Natural killer cell (primary cell): Measurements from ENCODE around the gene IL7R. TPM values are rescaled to one million over a fixed set of nuclear protein-coding genes. Genes with fewer than 3 reads are reported as not detected.

Experiments
- ATAC-seq, 3 donors: fragments of 150-1000 bp in 2 of 3; fragments of 200-7000 bp in 1 of 3; cut with Tn5 transposase; 1 replicate in 1 of 3; 2 replicates in 2 of 3; pipeline ENCODE4 v1.10.0; 2021; ENCODE audit warnings: mild to moderate bottlenecking in 2 of 3, moderate library complexity in 2 of 3
- DNase-seq, 2 donors: peaks; one replicate each; pipeline versions ENCODE4 v3.0.0 to v3.0.0-alpha.2; 2013 to 2021; ENCODE audit warnings: mixed read lengths in 1 of 2
- H3K27ac ChIP-seq: one replicate; pipeline ENCODE4 v1.5.1; 2013; ENCODE audit warnings: mild to moderate bottlenecking, low read length
- H3K27me3 ChIP-seq: one replicate; pipeline ENCODE4 v1.6.1; 2013; ENCODE audit warnings: low read length; ENCODE audit not compliant: control insufficient read depth, insufficient read depth
- H3K36me3 ChIP-seq: one replicate; pipeline ENCODE4 v1.6.1; 2013; ENCODE audit warnings: low read length; ENCODE audit not compliant: control insufficient read depth, insufficient read depth
- H3K4me1 ChIP-seq: one replicate; pipeline ENCODE4 v1.6.1; 2013; ENCODE audit warnings: low read length; ENCODE audit not compliant: control insufficient read depth, insufficient read depth
- H3K4me3 ChIP-seq: one replicate; pipeline ENCODE4 v1.5.1; 2013; ENCODE audit warnings: low read length
- H3K9me3 ChIP-seq: one replicate; pipeline ENCODE4 v1.6.1; 2013; ENCODE audit warnings: low read length; ENCODE audit not compliant: control insufficient read depth, insufficient read depth
- H3K27ac Mint-ChIP-seq, 2 donors: one replicate each; pipeline ENCODE4 v1.8.0; 2022; ENCODE audit warnings: mild to moderate bottlenecking in 2 of 2, mixed read lengths in 2 of 2, moderate library complexity in 1 of 2
- H3K27me3 Mint-ChIP-seq, 2 donors: one replicate each; pipeline ENCODE4 v1.8.0; 2022; ENCODE audit warnings: low read depth in 2 of 2, mixed read lengths in 2 of 2
- H3K36me3 Mint-ChIP-seq: one replicate; pipeline ENCODE4 v1.8.0; 2022; ENCODE audit warnings: mixed read lengths
- H3K4me1 Mint-ChIP-seq, 2 donors: one replicate each; pipeline ENCODE4 v1.8.0; 2022; ENCODE audit warnings: mixed read lengths in 2 of 2
- H3K4me3 Mint-ChIP-seq: one replicate; pipeline ENCODE4 v1.8.0; 2022; ENCODE audit warnings: mild to moderate bottlenecking, moderate library complexity, mixed read lengths
- H3K9me3 Mint-ChIP-seq, 2 donors: one replicate each; pipeline ENCODE4 v1.8.0; 2022; ENCODE audit warnings: mixed read lengths in 2 of 2
- CTCF ChIP-seq: fragments of 200-600 bp; IDR thresholded peaks from one replicate; pipeline ENCODE4 v1.8.0; 2022; ENCODE audit warnings: antibody characterized with exemption
- WGBS: methylation state at CpG from one replicate; pipeline ENCODE4 v1.1.7; 2013; ENCODE audit warnings: missing lambda C conversion rate; ENCODE audit not compliant: insufficient coverage; 5-methylcytosine and 5-hydroxymethylcytosine counted together
- intact Hi-C: fragments of 100-400 bp; cut with micrococcal nuclease; formaldehyde crosslinking; loops from one replicate; pipeline ENCODE4 v1.14.2; 2022
- total RNA-seq, 4 donors: library from RNA; stranded (reverse); fragments of 120-200 nt in 1 of 4; gene quantifications; one replicate each; pipeline versions ENCODE4 v1.2.3 to v1.2.4, GENCODE V29; 2013 to 2022

IL7R gene
- total RNA-seq, 3 donors from 2014 or later (not counting 1 experiment from before 2014, with no cell fraction given), result 22.0 to 42.7 (median 30.4) TPM

- no peaks in the 10 kb centered on the region for H3K27me3 ChIP-seq
- intact Hi-C loops, result no loop called here
- H3K4me1 ChIP-seq, result peaks cover 17% of the 10 kb centered on the region
- TF ChIP-seq CTCF, result no peak
- no peaks in the 10 kb centered on the region for H3K9me3 ChIP-seq
- no peak overlapping the region for H3K4me3 Mint-ChIP-seq
- 86% methylated on average over 2 of the region's 2 CpGs for WGBS
- H3K36me3 Mint-ChIP-seq, result no peaks in the 10 kb centered on the region
- no peak overlapping the region for H3K27ac ChIP-seq
- H3K36me3 ChIP-seq, result no peaks in the 10 kb centered on the region
- DNase-seq (no peak), ATAC-seq (no peak)
- H3K27me3 Mint-ChIP-seq, result peaks cover 0 to 2% of the 10 kb centered on the region in 2 donors
- H3K9me3 Mint-ChIP-seq, result no peaks in the 10 kb centered on the region
- H3K27ac Mint-ChIP-seq, result no peak overlapping the region
- peaks cover 4 to 8% of the 10 kb centered on the region in 2 donors for H3K4me1 Mint-ChIP-seq
- no peak overlapping the region for H3K4me3 ChIP-seq
Measured at GRCh38 chr5:35826554-35826953, 30.1 kb upstream of the IL7R start.

GRCh38 chr5:35828082-35828598 is 28.6 kb upstream of the IL7R start:
- Histone ChIP-seq H3K4me1 (peaks cover 7% of the 10 kb centered on the region), H3K9me3 (no peaks in the 10 kb centered on the region), H3K36me3 (no peaks in the 10 kb centered on the region), H3K27ac (no peak overlapping the region), H3K27me3 (no peaks in the 10 kb centered on the region), H3K4me3 (no peak overlapping the region)
- Mint-ChIP-seq H3K4me3 (no peak overlapping the region), H3K27me3 (peaks cover 0 to 2% of the 10 kb centered on the region in 2 donors), H3K36me3 (no peaks in the 10 kb centered on the region), H3K9me3 (no peaks in the 10 kb centered on the region), H3K27ac (no peak overlapping the region), H3K4me1 (peaks cover 5 to 11% of the 10 kb centered on the region in 2 donors)
- TF ChIP-seq CTCF, result no peak
- WGBS, result 71% methylated on average over 3 of the region's 4 CpGs
- intact Hi-C loops, result no loop called here
- ATAC-seq (no peak), DNase-seq (no peak)

DNA sequence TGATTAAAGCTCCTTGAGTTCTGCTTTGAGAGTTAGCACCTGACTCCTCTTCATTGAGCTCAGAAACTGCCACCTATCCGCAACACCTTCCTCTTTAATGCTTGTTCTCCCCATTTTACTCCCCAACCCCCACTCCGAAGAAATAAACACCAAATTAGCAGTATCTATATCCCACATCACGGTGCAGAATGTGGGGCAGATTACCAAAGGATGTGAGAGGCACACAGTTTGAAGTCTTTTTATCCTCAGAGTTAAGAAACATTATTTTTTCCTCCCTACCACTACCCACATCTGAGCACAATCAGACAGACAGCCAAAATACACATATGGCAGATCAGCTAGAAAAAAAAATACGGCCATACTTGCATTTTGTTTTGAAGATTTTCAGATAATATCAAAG is 26.1 kb upstream of the IL7R start:
- ATAC-seq, result peak in 1 of 3 donors; percentile 47
- peaks cover 2% of the 10 kb centered on the region for H3K4me1 ChIP-seq
- intact Hi-C loops, result no loop called here
- no peaks in the 10 kb centered on the region for H3K36me3 Mint-ChIP-seq
- no peak overlapping the region for H3K4me3 Mint-ChIP-seq
- DNase-seq, result peak in 1 of 2 donors; percentile 82
- no peak overlapping the region for H3K27ac Mint-ChIP-seq
- H3K27me3 ChIP-seq, result no peaks in the 10 kb centered on the region
- no peak for TF ChIP-seq CTCF
- H3K27ac ChIP-seq, result peak overlapping the region; percentile 16
- peaks cover 0 to 2% of the 10 kb centered on the region in 2 donors for H3K27me3 Mint-ChIP-seq
- H3K36me3 ChIP-seq, result no peaks in the 10 kb centered on the region
- WGBS, result 44% methylated on average over 4 of the region's 4 CpGs
- H3K9me3 Mint-ChIP-seq, result no peaks in the 10 kb centered on the region
- H3K9me3 ChIP-seq, result no peaks in the 10 kb centered on the region
- no peak overlapping the region for H3K4me3 ChIP-seq
- H3K4me1 Mint-ChIP-seq, result peaks cover 14 to 20% of the 10 kb centered on the region in 2 donors

DNA sequence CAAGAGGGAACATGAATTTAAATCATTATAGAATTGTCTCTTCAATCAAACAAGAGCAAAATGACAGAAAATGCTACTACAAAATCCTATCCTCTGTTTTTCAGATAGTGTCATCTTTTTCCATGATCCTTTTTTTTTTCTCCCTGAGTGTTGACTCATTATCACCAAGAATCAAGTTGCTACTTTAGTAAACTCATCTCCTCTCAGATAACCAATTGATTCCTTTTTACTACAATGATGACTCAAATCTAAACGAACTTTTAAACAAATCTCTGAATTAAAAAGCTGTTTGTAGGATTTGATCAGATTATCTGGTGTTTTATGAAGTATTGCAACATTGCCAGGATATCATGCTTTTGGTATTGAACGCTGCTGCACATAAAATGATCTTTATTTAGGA is 23.9 kb upstream of the IL7R start:
- Histone ChIP-seq H3K4me1 (peaks cover 5% of the 10 kb centered on the region), H3K9me3 (no peaks in the 10 kb centered on the region), H3K27ac (no peak overlapping the region), H3K36me3 (no peaks in the 10 kb centered on the region), H3K4me3 (no peak overlapping the region), H3K27me3 (no peaks in the 10 kb centered on the region)
- Mint-ChIP-seq H3K27ac (no peak overlapping the region), H3K36me3 (no peaks in the 10 kb centered on the region), H3K4me1 (peaks cover 14 to 20% of the 10 kb centered on the region in 2 donors), H3K9me3 (no peaks in the 10 kb centered on the region), H3K27me3 (no peaks in the 10 kb centered on the region), H3K4me3 (no peak overlapping the region)
- no peak for ATAC-seq
- intact Hi-C loops, result no loop called here
- 100% methylated on average over 1 of the region's 2 CpGs for WGBS
- DNase-seq, result no peak
- no peak for TF ChIP-seq CTCF
